ENCODE data around the gene GFOD1.

The GFOD1 gene

DNA sequence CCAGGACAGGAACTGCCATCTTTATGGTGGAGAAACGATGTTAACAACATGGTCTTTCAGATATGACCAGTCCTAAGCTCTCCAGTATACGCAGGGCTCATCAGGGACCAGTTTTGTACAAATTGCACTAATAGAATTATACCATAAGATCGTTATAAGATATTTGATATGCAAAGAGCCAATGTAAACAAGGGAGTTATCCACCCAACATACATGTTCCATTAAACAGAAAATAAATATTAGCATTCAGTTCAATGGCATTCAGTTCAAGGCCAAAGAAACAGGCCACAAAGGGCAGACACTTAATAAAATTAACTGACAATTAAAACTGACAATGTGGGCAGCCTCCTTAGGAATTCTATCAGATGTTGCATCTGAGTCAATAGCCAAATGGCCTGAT, 2.6 kb downstream of the GFOD1 start:
- DNase-seq: no peak

DNA sequence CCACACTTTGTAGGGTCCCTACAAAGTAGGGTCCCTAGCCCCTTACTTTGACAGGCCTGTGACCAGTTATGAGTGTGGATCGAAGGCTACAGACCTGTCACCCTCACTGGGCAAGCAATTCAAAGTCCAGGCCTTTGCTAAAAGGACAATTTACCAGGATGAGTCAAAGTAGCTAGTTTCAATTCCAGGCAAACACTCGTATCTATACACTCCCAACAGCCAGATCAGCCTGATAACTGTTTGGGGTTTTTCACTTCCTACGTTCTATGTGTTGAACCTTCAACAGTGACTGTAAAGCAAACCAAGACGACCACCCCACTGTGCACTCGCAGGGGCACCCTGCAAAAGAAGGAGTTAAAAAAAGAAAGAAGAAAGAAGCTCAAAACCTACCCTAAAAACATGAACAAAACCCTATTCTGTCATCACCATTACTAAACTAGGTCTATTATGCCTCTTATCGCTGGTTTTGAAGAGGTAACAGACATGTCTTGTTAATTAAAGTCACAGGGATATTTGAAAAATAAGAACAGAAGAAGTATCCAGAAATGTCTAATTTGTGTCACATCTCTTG, 3.2 kb downstream of the GFOD1 start:
- DNase-seq: peak; percentile 7

DNA sequence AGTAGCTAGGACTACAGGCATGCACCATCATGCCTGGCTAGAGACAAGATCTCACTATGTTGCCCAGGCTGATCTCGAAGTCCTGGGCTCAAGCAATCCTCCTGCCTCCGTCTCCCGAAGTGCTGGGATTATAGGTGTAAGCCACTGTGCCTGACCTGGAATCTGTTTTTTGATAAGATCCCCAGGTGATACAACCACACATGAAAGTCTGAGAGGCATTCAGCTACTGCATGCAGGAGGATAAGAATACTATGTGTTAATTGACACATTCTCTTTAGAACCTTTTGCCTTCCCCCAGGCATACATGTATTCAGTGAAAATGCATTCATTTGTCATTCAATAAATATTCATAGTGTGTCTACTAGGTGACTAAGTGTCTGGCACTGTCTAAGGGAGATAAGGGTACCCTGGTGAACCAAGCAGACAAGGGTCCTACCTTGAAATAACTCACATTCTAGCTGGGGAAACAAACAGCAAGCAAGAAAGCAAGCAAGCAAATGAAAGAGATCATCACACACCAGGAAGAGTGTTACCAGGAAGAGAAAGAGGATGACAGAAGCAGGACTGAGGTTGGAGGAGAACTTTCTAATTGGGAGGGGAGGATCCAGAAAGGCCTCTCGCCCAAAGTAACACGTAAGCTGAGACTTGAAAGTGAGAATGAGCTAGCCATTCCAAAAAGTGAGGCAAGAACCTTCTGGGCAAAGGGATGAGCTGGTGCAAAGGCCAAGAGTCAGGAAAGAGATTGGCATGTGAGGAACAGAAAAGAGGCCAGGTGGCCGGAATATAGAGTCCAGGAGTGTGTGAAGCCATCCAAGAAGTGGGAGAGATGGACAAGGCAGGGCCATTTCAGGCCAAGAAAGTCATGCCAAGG, 6.5 kb downstream of the GFOD1 start:
- no peak for DNase-seq

DNA sequence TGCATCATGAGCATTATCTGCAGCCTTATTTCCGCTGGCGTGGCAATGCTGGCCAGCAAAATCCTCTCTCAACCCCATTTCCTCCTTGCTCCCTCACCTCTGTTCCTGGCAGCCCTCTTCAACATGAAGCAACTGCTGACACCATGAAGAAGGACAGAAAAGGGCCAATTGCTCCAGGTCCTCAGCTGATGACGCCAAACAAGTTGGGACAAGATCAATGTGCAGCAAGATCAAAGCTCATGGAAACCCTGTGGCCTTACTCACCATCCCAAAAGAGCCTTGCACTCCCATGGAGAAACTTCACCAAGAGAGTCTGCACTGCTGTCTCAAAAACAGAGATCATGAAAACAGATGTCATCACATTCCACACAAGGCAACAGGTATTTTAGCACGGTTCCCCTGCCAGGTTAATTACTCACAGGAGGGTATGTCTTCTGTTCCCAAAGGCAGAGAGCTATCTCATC, 7.4 kb downstream of the GFOD1 start:
- no peak for DNase-seq

DNA sequence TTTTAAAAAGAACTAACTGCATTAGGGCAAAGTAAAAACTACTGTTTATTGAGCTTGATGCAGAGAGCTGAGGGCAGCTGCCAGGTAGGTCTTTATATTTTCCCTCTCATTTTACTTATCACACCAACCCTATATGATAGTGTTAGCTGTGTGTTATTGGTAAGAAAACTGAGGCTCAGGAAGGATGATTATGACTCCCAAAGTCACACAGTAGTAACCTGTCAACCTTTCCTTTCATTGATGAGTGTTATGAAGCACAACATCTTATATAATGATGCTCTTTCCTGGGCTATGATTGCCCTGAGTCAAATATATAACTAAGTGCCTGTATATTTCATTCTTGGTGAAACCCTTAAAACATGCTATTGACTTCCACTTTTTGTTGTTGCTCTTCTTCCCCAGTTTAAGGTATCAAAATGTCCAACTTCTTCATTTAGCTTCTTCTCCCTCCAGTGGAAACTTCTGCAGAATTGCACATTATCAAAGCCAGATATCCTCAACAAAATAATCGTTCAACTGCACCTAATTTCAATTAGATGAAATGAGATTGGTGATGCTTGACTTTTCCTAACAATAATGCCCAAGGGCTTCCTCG, 8.1 kb downstream of the GFOD1 start:
- no peak for DNase-seq

DNA sequence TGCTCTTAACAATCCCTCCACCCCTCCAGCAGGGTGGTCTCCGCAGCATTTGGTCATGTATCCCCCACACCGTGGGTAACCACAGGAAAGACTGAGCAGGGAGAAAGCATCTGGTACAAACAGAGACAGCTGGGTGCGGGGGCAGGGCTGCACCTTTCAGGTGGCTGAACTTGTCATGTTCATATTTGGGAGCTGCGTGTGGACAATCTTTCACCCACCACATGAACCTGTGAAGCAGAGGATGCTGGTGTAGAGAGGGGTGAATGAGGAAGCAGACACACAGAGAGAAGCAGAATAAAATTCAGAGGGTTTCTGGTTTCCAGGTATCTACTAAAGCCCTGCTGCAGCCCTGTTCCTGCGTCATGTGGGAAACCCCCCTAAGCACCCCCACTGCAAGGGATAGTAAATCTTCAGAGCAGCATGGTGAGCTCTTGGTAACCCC, 8.9 kb downstream of the GFOD1 start:
- DNase-seq: no peak

DNA sequence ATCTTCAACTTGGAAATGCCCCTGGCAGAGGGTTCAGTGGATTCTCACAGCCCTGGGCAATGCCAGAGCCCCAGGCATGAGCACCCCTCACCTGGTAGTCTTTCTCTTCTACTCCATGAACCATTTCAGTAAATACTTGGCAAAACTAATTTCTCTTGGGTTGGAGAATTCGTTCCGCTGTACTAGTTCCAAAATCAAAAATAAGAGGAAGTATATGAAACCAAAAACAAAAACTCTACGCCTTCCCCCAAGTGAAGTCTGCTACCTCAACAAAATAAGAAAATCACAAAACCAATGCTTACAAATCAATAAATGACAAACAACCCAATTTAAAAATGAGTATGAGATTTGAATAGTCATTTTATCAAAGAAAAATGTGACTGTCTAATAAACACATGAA, 12.6 kb downstream of the GFOD1 start:
- DNase-seq: no peak

DNA sequence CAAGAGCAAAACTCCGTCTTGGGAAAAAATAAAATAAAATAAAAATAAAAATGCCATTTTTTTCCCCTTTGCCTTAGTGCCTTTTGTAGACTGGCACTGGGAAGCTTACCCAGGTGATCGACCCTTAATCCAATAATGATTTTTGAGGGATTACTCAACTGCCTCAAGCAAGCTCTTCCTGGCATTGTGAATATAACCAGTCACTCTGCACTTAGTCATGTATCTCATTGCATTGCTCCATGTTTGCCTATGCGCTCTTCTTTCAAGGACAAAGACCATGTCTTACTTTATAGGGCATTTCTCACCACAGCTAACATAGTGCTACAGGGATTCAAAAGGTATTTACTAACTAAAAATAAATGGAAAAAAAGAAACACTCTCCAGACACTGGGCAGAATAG, 13.0 kb downstream of the GFOD1 start:
- DNase-seq: no peak

DNA sequence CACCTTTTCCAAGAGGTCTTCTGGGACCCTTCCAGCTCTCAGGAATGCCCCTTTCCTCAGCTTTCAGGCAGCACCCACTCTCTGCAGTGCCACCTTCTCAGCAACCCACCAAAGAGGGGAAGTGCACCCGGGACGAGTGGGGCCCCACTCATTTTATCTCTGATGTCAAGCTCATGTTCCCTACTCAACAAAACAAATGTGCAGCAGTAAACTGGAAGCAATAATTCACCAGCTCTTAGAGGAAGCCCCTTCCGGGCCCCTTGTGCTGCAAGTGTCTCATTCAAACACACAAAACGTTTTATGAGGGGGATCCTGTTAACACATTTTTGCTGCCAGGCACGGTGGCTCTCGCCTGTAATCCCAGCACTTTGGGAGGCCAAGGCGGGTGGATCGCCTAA, 13.6 kb downstream of the GFOD1 start:
- no peak for DNase-seq

DNA sequence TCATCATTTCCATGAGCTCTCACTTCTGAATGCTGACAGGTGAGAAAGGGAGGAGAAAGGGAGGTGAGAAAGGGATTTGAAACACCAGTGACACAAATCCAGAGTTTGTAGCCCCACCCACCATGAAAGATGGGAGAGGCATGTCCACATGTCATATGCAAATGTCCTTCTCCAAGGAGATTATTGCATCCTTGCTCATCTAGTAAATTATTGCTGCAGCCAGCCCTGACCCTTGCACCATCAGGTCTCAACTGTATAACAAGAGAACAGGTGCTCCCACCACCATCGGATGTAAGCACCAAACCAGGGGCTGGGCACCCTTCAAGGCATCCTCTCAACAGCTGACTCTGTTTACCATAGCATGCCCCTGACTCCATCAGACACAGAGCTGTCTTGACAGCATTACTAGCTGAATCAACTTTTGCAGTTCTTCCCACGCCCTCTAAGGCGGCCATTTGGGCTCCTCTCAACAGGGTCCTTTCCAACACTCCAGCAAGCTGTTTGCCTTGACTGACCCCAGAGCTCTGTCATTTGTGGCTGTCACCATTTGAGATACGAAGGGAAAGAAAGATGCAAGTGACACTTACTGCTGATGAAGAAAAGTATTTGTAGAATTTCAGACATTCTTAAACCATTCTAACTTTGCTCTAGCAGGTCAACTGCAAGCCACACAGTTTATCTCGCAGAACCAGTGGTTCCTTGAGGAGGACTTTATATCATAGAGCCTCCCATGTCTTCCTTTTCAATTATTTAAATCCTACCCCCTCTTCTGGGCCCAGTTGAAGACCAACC, 14.2 kb downstream of the GFOD1 start:
- no peak for DNase-seq

DNA sequence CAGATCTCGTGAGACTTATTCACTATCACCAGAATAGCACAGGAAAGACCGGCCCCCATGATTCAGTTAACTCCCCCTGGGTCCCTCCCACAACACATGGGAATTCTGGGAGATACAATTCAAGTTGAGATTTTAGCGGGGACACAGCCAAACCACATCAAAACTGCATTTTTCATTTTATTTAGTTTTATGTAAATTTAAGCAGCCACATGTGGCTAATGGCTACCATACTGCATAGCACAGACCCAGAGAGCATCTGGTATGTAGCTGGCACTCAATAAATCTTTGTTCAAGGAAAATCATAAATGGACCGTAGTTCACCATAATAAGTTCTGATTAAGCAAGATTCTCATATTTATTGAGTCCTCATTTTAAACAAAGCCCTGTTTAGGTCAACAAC, 15.3 kb downstream of the GFOD1 start:
- no peak for DNase-seq

DNA sequence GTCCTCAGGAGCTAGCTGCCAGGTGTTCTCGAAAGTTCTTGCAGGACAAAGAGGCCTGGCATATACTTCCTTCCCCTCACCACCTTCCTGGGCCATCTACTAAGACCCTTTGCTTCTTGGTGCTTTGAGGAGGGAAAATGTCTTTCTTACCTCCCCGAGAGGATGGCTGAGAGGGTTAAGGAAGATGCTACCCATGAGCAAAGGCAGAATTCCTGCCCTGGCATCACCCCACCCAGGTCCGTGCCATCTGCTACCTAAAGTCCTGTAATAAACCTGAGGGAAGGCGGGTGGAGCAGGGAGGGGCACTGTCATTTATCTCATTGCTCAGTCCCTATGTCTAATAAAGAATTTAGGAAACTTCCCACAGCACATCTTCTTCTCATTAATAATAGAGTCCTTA, 16.2 kb downstream of the GFOD1 start:
- DNase-seq: no peak

DNA sequence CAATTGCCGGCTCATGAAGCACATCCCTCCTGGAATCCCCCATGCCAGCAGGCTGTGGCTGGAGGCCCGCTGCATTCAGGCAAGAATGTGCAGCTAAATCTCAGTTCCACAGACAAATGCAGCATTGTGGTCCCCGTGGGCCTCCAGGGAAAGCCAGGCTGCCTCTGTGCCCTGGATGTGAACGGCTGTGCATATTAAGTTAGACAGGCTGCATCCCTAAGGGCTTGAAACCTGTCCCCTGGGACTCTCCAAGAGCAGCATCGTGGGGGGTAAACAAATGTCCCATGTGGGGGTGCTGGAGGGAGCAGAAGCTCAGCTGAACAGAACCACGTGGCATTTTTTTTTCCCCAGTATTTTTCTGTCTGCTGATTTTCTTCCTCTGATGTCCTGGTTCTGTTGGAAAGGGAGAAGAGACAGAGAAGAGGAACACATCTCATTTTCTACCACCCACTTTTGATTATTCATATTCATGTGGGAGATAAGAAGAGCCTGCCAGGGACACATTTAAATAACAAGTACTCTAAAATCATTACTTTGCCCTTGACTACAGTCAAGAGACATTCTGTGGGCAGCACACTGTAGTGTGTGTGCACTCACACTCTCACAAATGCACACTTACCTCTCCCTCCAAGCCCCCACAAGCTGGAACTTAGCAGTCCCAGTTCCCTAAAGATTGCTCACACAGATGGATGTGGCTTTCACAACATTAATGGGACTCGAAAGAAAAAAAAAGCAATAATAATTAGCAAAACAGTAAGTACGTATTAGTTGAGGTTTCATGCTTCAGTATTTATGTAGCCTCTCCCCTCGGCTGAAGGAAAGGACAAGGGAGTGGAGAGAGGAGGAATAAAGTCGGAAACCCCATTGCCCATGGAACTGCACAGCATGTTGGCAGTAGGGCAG, 16.9 kb downstream of the GFOD1 start:
- no peak for DNase-seq

DNA sequence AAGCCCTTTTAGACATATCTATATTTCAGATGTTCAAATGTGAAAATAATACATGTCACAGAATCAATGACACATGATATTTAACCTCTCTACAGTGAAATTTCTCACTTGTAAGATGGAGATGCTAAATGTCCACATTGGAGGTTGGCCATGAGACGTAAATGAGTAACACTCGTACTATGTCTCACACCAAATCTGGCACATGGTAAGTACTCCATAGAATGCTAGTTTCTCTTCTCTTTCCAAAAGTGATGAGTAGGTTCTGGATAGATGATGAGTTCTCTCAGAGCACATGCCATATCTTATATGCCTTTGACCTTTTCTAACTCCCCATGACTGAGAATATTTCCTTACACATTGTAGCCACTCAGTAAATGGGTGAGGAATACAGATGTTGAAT, 17.7 kb downstream of the GFOD1 start:
- DNase-seq: no peak

DNA sequence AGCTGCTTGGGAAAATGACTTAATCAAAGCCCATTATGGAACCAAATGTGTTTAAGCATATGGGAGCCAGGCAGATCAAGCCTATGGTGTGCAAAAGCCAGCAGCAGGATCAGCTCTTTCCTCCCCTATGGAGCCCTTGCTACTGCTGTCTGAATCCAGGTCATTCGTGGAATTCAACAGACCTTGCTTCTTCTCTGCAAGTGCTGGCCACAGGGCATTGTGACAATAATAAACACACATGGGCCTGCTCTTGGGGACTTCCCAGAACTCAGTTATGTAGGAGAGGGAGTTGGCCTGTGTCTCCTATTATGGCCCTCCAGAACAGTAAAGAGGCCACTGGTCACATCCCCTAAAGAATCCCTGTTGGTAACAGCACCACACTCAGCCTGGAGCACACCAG, 18.6 kb downstream of the GFOD1 start:
- DNase-seq: no peak

DNA sequence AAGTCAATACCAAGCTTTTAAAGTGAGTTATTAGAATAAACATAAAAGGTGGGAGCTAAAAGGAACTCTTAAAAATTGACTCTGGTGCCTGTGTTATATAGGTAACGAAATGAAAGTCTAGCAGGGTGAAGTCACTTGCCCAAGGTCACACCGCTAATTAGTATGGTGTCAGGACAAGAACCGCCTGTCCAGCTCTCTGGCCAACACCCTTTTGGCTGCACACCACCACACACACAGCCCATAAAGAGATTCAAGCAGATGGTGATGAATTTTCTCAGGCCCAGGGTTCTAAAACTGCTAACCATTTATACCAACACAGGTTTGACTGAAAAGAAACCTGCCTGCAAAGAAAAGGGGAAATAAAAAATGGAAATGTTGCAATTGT, 20.2 kb downstream of the GFOD1 start:
- no peak for DNase-seq

DNA sequence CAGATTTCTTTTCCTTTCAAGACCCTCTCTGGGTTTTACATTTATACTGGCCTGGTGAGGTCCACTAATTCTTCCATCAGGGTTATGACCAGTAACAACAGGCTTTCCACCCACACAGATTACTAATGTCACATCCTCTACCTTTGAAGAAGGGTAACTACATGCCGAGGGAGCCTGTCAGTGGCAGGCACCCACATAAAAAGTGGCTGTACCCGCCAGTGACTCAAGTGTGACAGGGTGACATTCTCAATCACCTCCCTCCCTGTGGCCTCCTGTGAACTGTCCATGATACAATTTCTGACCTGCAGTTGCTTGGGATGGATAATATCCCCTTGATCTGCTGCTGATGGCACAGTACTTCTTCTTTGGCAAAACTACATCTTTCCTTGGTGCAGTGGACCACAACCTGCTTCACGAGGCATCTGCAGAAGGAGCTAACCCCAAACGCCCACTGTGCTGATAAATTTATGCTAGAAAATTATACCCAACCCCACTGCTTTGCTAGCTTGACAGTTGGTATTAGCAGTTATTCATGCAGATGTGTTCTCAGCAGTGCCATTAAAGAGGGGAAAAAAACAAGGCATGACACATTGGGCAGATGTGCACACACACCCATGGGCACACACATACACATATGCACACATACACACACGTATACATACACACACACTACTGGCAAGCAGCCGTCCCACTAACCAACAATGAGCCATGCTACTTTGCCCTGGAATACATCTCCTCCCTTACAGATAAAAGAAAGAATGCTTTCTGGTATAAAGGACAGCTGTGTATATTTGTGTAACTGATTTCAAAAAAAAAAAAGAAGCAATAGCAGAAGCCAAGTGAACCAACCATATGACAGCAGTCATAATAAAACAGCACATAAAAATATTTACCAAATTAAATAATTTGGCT, 20.8 kb downstream of the GFOD1 start:
- DNase-seq: no peak

DNA sequence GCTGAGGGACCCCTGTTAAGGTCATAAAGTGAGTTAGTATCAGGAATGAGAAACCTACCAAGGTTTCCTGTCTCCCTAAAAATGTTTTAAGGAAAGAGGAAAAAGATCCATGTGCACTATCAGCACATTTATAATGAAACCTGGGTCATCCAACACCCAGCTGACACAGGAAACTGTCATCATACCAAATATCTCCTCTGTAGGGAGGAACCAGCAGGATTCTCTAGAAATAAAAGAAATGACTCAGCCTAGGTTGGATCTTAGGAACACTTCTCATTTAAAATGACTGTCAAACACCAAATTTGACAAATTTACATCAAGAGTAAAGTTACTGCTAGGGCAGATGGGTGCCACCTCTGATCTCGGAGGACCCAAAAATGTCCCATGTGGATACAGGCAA, 21.7 kb downstream of the GFOD1 start:
- no peak for DNase-seq

DNA sequence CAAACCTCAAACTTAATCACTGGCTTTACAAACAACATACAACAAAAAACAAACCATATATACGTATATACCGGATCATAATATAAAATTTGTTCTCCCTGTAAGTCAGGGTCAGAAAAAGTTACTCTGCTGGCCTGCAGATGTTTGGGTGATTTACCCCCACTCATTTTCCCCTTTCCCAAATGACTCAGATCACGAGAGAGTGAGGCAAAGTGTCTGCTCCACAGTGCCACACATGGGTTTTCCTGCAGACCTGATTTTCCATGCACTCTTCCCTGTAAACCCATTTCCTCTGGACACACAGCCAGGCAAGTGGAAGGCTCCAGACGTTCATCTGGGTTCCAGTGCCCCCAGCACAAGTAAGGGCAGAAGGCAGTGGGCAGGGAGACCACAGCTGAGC, 23.5 kb downstream of the GFOD1 start:
- DNase-seq: no peak

DNA sequence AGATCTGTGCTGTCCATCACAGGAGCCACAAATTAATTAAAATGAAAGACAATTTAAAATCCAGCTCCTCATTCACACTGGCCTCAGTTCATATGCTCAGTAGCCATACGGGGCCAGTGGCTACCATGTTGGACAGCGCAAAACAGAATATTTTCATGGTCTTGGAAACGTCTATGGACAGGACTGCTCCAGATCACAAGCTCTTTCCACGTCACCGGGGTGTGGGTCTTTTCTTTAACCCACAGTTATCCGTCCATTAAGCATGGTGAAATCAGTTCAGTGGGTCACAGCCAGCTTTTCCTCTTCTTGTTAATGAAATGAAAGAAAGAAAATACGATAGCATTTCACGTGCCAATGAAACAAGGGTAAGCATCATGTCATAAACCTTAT, 24.1 kb downstream of the GFOD1 start:
- DNase-seq: no peak

All from CD4-positive, alpha-beta T cell treated with Interleukin-12 subunit alpha and Interleukin-12 subunit beta, for 1 hour (primary cell).